ENCODE measurements around the gene IRF5.

IRF5 gene

DNA sequence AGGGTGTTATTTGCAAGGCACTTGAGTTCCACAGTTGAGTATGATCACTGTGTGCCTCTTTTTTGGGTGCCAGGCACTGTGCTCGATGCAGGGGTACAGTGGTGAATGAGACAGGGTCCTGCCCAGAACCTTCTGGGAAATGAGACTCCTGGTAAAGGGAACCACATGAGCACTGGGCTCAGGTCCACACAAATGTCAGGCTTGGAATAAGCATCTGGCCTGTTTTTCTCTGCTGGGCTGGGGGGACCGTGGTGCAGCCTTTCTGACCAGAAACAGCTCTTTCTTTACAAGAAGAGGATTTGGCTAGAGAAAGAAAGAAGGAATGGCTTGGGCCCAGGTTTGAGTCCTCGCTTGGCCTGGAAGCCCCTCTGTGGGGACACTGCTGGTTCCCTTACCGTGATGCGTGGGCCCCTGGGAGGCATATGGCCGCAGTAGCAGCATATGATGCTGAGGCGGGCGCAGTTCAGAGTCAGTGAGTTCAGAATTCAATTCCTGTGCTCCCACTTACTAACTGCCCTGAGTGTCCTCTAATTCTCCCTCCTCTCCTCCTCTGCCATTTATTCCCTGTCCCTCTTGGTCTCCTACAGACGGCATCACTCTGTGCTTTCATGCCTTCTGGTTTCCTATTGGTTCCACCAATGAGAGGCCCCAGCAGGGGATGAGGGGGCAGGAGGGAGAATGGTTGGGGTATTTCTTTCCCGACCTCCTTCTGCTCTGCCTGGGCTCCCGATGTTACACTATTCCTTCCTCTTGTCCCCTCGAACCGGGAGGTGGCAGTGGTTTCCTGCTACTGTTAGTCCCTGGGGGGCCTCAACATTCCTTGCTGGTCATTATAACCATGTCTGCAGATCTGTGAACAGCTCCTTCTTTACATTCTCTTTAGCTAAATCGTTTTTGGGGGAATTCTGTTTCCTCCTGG, 17.6 kb upstream of the IRF5 start:
- no peak for DNase-seq (ENCODE audit: low read depth)

GRCh38 chr7:128920913-128921582, 16.7 kb upstream of the IRF5 start:
- DNase-seq (ENCODE audit: low read depth), result no peak

- DNase-seq (ENCODE audit: low read depth), result no peak
Measured at GRCh38 chr7:128921866-128922440, 15.8 kb upstream of the IRF5 start.

GRCh38 chr7:128922496-128923410, 15.0 kb upstream of the IRF5 start:
- DNase-seq (ENCODE audit: low read depth), result no peak

DNA sequence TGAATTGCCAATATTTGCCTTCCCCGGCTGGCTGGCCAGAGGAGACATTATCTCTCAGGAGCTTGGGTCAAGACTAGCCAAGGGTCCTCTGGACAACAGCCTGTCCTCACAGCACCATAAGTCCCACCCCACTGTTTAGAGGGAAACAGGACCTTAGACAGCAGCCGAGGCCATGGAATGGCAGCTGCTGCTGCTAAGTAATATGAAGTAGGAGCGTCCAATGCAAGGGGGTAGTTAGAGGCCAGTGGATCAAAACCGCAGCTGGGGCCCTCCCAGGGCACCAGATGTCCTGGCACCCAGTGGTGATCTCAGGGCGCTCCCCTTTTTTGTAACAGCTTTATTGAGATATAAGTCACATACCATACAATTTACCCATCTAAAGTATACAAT, 14.3 kb upstream of the IRF5 start:
- DNase-seq (ENCODE audit: low read depth), result no peak

GRCh38 chr7:128924707-128925588, 12.8 kb upstream of the IRF5 start:
- no peak for DNase-seq (ENCODE audit: low read depth)

DNA sequence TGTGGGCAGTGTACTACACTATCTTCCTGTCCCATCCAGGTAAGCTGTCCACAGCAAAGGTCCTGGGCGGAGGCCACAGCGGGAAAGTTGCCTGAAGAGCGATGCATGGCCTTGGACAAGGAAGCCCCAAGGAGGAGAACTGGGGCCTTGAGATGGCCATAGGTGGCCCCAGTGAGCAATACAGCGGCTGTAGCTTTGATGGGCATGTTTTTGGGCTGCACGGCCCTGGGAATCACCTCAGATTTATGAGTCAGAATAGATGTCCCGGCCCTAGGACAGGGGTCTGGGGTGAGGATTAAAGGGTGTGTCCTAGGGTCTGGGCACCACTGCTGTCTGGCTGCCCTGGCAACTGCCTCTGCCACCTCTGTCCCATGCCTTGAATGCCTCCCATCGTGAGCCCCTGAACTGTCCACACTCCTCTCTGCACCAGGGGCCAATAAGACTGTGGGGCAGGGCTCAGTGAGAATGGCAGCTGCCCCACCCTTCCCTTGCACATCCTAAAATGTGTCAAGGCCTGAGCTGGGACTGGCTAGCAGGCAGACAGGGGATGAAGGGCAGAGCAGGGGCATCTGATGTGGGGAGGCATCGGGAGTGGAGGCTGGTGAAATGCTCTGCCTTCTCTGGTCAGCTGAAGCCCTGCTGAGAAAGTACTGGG, 9.4 kb upstream of the IRF5 start:
- DNase-seq (ENCODE audit: low read depth), result no peak

DNA sequence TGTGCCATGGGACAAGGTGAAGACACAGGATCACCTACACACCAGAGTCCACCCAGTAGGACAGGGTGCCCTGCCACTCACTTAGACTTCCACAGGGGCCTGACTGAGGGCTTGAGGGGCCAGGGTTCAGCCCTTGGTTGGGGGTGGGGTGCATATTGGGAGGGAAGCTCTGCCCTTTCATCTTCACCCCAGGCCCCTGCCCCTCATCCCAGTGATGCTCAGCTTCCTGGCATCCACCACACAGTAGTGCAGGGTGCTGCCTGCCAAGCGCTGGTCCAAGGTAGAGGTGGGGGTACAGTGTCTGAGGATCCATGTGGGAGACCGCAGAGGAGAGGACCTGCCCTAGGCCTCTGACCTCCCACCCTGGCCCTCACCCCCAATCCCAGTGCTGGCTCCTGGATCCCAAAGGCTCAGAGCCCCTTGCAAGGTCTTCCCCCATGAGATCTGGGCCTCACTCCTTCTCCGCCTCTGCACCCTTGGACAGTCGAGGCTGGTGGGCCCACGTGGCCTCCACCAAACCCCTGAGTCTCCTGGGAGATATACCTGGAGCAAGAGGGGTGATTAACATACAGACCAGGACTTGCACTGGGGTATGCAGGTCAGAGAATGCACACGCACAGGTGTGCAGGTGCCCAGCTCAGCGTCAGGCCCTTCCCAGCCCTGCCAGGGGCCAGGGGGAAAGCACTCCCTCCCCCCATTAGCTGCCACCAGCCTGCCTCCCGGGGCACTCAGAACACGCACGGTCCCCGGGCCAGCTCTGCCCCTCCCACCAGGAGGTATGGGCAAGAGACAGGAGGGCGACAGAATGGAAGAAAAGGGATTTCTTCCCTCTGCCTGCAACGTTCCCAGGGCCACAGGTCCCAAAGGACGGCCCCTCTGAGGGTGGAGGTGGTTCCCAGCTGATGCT, 8.6 kb upstream of the IRF5 start:
- DNase-seq (ENCODE audit: low read depth), result no peak

DNA sequence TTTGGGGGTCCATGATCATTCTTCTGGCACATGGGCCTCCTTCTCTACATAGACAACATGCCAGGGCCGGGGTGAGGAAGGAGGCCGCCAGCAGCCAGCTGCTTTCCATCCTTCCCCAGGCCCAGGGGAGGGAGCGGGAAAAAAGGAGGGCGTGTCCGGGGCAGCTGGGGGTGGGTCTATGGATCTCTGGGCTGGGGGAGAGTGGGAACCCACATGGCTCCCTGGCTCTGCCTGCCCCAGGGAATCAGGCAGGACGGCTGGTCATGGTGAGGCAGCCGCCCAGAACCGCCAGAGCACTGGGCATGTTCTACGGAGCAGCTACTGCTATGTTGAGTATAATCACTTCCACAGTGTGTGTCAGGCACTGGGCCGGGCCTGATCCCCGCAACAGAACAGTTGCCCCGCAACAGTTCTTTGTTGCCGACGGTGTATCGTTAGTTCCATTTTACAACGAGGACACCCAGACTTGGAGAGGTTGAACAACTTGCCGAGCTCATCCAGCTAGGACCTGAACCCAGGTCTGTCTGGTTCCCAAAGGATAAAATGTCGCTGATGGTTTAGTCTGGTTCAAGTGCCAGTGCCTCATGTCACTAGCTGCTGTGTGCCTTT, 6.4 kb upstream of the IRF5 start:
- no peak for DNase-seq (ENCODE audit: low read depth)

GRCh38 chr7:128931965-128932861, 5.5 kb upstream of the IRF5 start:
- DNase-seq (ENCODE audit: low read depth), result no peak

GRCh38 chr7:128932862-128933179, 4.9 kb upstream of the IRF5 start:
- DNase-seq (ENCODE audit: low read depth), result no peak

GRCh38 chr7:128933180-128933891, 4.4 kb upstream of the IRF5 start:
- DNase-seq (ENCODE audit: low read depth), result peak; percentile 17

GRCh38 chr7:128934361-128935341, 3.1 kb upstream of the IRF5 start:
- no peak for DNase-seq (ENCODE audit: low read depth)

DNA sequence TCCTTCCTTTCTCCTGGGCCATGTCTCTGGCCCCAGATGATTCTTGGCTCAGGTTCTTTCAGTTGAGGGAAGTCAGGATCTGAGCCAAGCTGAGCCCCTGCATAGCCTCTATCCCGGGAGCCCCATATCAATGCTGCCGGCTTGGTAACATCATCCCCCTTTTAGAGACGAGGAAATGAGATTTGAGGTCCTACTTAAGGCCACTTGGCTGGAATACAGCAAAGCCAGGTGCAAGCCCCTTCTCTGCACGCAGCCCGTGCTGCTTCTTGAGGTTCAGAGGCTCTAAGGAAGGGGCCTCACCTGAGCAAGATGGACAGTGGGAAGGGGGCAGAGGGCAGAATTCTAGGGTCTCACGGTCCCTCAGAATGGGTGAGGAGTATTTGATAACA, 2.4 kb upstream of the IRF5 start:
- DNase-seq (ENCODE audit: low read depth), result no peak

DNA sequence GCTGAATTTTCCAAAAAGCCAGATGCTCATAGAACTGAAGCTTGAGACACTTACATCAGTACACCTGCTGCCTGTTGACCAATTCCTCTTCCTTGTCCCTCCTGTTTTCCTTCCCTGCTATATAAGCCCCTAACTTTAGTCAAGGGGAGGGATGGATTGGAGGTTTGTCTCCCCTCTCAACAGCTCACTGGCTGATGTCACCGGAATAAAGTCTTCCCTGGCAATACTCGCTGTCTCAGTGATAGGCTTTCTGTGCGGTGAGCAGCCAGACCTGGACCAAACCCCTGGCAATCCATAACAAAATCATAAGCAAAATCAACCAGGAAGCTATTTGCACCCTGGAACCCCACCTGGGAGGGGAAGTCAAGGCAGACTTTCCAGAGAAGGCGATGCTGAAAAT, 929 bp upstream of the IRF5 start:
- DNase-seq (ENCODE audit: low read depth), result no peak

DNA sequence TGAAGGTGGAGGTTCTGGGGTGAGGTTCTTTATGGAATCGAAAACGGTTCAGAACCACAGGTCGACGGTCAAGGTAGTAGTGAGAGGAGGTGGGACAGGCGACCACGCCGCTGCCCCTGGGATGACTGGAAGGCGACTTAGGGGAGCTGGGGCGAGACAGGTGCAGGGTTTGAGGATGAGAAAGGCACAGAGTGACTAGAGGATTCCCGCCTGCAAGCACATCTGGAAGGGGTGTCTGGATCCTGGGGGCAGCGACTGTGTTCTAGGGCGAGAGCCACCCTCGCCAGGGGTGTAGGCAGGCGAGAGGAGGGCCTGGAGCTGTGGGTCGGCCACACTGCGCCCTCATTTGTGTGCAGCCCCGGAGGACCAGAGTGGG, 468 bp upstream of the IRF5 start:
- no peak for DNase-seq (ENCODE audit: low read depth)

All from stimulated activated CD8-positive, alpha-beta memory T cell treated with anti-CD3 and anti-CD28 coated beads, Interleukin-4, amount 100 ng/mL, for 24 hours (primary cell).